Measurements from ENCODE around the gene SCFD2. TPM values are rescaled to one million over a fixed set of nuclear protein-coding genes. Genes with fewer than 3 reads are reported as not detected.

The SCFD2 gene
- total RNA-seq, 3 donors from 2014 or later: 22.8 to 33.8 (median 25.0) TPM

- intact Hi-C loops (cut with DNase I; ENCODE audit: low total_unique reads): no loop called here
- H3K4me3 ChIP-seq: no peak overlapping the region
Observed at GRCh38 chr4:53196882-53197771, 168.7 kb downstream of the SCFD2 start.

GRCh38 chr4:53195815-53196661 is 169.8 kb downstream of the SCFD2 start:
- no peaks in the 10 kb centered on the region for H3K27me3 ChIP-seq
- H3K36me3 ChIP-seq: no peaks in the 10 kb centered on the region
- DNase-seq (ENCODE audit: low spot score in 2 of 2): no peak
- TF ChIP-seq CTCF (IDR thresholded peaks at IDR 0.05) (no peak), POLR2AphosphoS5 (IDR thresholded peaks at IDR 0.05) (no peak)
- H3K4me3 ChIP-seq: no peak overlapping the region
- H3K27ac ChIP-seq: no peak overlapping the region
- H3K9me3 ChIP-seq: no peaks in the 10 kb centered on the region
- H3K4me1 ChIP-seq: no peaks in the 10 kb centered on the region
- intact Hi-C loops (cut with DNase I; ENCODE audit: low total_unique reads): no loop called here

More at GRCh38 chr4:53196882-53197771, 168.7 kb downstream of the SCFD2 start:
- Histone ChIP-seq H3K27ac (no peak overlapping the region), H3K36me3 (no peaks in the 10 kb centered on the region), H3K9me3 (no peaks in the 10 kb centered on the region), H3K27me3 (no peaks in the 10 kb centered on the region), H3K4me1 (no peaks in the 10 kb centered on the region)
- TF ChIP-seq CTCF (IDR thresholded peaks at IDR 0.05): peak; percentile 70 to 83 (median 79)
- TF ChIP-seq POLR2AphosphoS5 (IDR thresholded peaks at IDR 0.05): no peak
- DNase-seq (ENCODE audit: low spot score in 2 of 2): no peak

- intact Hi-C loops (cut with DNase I; ENCODE audit: low total_unique reads): no loop called here
- no peak overlapping the region for H3K27ac ChIP-seq
- TF ChIP-seq POLR2A (IDR thresholded peaks at IDR 0.05) (no peak), CTCF (IDR thresholded peaks at IDR 0.05) (no peak), POLR2AphosphoS5 (IDR thresholded peaks at IDR 0.05) (no peak)
- DNase-seq (ENCODE audit: low spot score in 2 of 2): no peak
- no peaks in the 10 kb centered on the region for H3K36me3 ChIP-seq
- H3K27me3 ChIP-seq: no peaks in the 10 kb centered on the region
- H3K4me3 ChIP-seq: no peak overlapping the region
- H3K4me1 ChIP-seq: no peaks in the 10 kb centered on the region
- H3K9me3 ChIP-seq: no peaks in the 10 kb centered on the region
Observed at GRCh38 chr4:53194727-53195126, 171.1 kb downstream of the SCFD2 start.

GRCh38 chr4:53193111-53193510 is 172.8 kb downstream of the SCFD2 start:
- H3K27me3 ChIP-seq: no peaks in the 10 kb centered on the region
- TF ChIP-seq CTCF (IDR thresholded peaks at IDR 0.05) (no peak), POLR2A (IDR thresholded peaks at IDR 0.05) (no peak), POLR2AphosphoS5 (IDR thresholded peaks at IDR 0.05) (no peak)
- no peaks in the 10 kb centered on the region for H3K4me1 ChIP-seq
- H3K4me3 ChIP-seq: no peak overlapping the region
- no peak for DNase-seq (ENCODE audit: low spot score in 2 of 2)
- intact Hi-C loops (cut with DNase I; ENCODE audit: low total_unique reads): no loop called here
- no peaks in the 10 kb centered on the region for H3K36me3 ChIP-seq
- no peak overlapping the region for H3K27ac ChIP-seq
- H3K9me3 ChIP-seq: no peaks in the 10 kb centered on the region

- TF ChIP-seq CTCF (IDR thresholded peaks at IDR 0.05): no peak
- Histone ChIP-seq H3K27ac (no peak overlapping the region), H3K9me3 (no peaks in the 10 kb centered on the region), H3K4me1 (no peaks in the 10 kb centered on the region), H3K4me3 (no peak overlapping the region), H3K27me3 (no peaks in the 10 kb centered on the region), H3K36me3 (no peaks in the 10 kb centered on the region)
- no peak for DNase-seq (ENCODE audit: low spot score in 2 of 2)
- intact Hi-C loops (cut with DNase I; ENCODE audit: low total_unique reads): no loop called here
Observed at GRCh38 chr4:53192496-53192895, 173.4 kb downstream of the SCFD2 start.
